ENCODE results near the gene TPSAB1.

TPSAB1 gene

GRCh38 chr16:1288813-1289476 lies 48.4 kb downstream of the TPSAB1 start:
- no peak for DNase-seq

DNA sequence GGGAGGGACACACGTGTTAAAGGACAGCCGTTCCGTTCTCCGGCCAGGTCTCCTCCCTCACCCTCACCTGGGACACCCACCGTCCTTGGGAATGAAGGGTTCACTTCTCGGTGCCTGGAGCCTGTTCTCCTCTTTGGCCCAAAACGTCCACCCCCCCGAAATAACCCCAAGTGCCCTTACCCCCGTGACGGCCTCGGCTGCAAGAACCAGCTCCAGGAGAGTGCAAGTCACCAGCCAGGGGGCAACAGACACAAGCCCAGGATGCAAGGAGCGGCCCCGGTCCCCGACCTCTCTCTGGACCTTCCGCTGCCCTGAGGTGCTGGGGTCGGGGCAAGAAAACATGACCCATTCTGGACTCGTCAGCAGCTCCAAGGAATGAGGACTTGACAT lies 49.0 kb downstream of the TPSAB1 start:
- no peak for DNase-seq

DNA sequence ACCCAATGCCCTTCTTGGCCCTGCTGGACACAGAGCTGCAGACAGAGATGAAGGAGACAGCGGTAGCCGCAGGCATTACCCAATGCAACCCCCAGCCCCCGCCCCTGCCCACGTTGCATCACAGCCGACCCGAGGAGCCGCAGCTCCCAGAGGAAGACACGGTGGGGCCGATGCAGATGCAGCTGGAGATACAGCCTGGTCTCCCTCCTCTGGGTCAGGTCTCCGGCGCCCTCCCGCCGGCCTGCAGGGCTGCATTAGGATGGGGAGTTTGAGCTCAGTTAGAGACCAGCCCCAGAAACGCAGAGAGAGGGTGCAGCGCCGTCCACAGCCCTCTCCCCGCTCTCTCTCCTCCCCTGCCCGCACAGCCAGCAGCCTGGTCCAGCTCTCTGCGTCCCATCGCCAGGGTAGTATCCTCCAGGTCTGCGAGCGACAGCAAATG lies 49.6 kb downstream of the TPSAB1 start:
- DNase-seq = no peak

DNA sequence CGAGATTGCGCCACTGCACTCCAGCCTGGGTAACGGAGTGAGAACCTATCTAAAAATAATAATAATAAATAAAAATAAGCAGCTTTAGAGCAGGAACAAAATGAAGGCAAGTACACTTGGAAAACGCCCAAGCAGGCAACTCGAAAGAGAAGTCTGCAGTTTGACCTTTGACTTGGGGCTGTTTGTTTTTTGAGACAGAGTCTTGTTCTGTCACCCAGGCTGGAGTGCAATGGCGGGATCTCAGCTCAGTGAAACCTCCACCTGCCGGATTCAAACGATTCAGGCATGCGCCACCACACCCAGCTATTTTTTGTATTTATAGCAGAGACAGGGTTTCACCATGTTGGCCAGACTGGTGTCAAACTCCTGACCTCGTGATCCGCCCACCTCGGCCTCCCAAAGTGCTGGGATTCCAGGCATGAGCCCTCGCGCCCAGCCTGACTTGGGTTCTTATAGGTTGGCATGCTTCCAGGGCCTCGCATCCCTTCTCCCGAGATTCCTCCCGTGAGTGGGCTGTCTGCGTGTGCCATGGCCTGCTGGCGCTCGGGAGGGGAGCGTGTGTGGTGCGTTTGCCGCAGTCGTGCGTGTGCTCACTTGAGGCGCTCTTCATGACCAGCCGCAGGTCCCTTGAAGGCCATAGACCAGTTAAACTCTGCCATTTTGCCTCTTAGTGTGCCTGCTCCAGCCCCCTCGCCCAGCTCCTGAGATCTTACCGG lies 50.5 kb downstream of the TPSAB1 start:
- no peak for DNase-seq

DNA sequence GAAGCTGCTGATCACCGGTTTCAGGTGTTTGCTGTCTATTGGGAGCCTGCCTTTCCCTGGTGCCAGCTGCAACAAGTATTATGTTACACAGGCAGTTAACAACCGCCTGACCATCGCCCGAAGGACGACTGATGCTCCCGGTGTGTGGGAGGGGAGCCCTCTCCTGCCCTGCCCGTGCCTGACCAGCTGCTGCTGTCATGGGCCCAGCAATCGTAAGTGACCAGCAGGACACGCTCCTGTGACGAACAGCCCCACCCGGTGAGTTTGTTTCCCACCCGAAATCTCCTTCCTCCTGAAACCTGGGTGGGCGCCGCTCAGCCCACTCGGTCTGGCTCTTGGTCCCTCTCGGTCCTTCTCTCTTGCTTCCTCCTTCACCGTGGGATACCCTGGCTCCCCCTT lies 51.1 kb downstream of the TPSAB1 start:
- no peak for DNase-seq
